Parathyroid adenoma (tissue), 2 donors: Measurements from ENCODE around the gene PIGS.

Source experiments
- H2AFZ ChIP-seq: fragments of 300-600 bp; sonication (generic); one replicate; pipeline ENCODE4 v1.7.0; 2017; ENCODE audit warnings: antibody characterized with exemption, mild to moderate bottlenecking
- H3K27ac ChIP-seq: fragments of 300-600 bp; sonication (generic); one replicate; pipeline ENCODE4 v1.7.0; 2017
- H3K27me3 ChIP-seq: fragments of 300-600 bp; sonication (generic); one replicate; pipeline ENCODE4 v1.7.0; 2017; ENCODE audit warnings: low read length; ENCODE audit not compliant: control insufficient read depth, insufficient read depth
- H3K36me3 ChIP-seq: fragments of 300-600 bp; sonication (generic); one replicate; pipeline ENCODE4 v1.7.0; 2017; ENCODE audit warnings: low read length; ENCODE audit not compliant: control insufficient read depth, insufficient read depth
- H3K4me1 ChIP-seq: fragments of 300-600 bp; sonication (generic); one replicate; pipeline ENCODE4 v1.7.0; 2017; ENCODE audit warnings: control low read depth
- H3K4me2 ChIP-seq: fragments of 300-600 bp; sonication (generic); one replicate; pipeline ENCODE4 v1.7.0; 2017; ENCODE audit warnings: low read length
- H3K4me3 ChIP-seq: fragments of 300-600 bp; sonication (generic); one replicate; pipeline ENCODE4 v1.7.0; 2017; ENCODE audit warnings: low read depth, low read length
- H3K79me2 ChIP-seq: fragments of 300-600 bp; sonication (generic); one replicate; pipeline ENCODE4 v1.7.0; 2017; ENCODE audit warnings: control low read depth
- H3K9ac ChIP-seq: fragments of 300-600 bp; sonication (generic); one replicate; pipeline ENCODE4 v1.7.0; 2017; ENCODE audit warnings: mild to moderate bottlenecking
- H3K9me3 ChIP-seq: fragments of 300-600 bp; sonication (generic); one replicate; pipeline ENCODE4 v1.7.0; 2017; ENCODE audit warnings: low read length; ENCODE audit not compliant: control insufficient read depth
- TF ChIP-seq, protein P1 (sequence below): fragments of 300-600 bp; sonication (generic); IDR thresholded peaks from one replicate; pipeline ENCODE4 v1.7.0; 2017; ENCODE audit warnings: antibody characterized with exemption, mild to moderate bottlenecking
- donor health status: primary hyperparathyroidism.

Gene PIGS

GRCh38 chr17:28573521-28573920 is 2.2 kb upstream of the PIGS start:
- Histone ChIP-seq H3K27me3 (no peaks in the 10 kb centered on the region), H3K4me2 (no peak overlapping the region), H2AFZ (no peak overlapping the region), H3K4me3 (no peak overlapping the region), H3K4me1 (peaks cover 5% of the 10 kb centered on the region), H3K9ac (no peak overlapping the region), H3K36me3 (no peaks in the 10 kb centered on the region), H3K9me3 (no peaks in the 10 kb centered on the region), H3K27ac (no peak overlapping the region), H3K79me2 (peaks cover 7% of the 10 kb centered on the region)
- TF ChIP-seq, protein P1, sequence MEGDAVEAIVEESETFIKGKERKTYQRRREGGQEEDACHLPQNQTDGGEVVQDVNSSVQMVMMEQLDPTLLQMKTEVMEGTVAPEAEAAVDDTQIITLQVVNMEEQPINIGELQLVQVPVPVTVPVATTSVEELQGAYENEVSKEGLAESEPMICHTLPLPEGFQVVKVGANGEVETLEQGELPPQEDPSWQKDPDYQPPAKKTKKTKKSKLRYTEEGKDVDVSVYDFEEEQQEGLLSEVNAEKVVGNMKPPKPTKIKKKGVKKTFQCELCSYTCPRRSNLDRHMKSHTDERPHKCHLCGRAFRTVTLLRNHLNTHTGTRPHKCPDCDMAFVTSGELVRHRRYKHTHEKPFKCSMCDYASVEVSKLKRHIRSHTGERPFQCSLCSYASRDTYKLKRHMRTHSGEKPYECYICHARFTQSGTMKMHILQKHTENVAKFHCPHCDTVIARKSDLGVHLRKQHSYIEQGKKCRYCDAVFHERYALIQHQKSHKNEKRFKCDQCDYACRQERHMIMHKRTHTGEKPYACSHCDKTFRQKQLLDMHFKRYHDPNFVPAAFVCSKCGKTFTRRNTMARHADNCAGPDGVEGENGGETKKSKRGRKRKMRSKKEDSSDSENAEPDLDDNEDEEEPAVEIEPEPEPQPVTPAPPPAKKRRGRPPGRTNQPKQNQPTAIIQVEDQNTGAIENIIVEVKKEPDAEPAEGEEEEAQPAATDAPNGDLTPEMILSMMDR: no peak

DNA sequence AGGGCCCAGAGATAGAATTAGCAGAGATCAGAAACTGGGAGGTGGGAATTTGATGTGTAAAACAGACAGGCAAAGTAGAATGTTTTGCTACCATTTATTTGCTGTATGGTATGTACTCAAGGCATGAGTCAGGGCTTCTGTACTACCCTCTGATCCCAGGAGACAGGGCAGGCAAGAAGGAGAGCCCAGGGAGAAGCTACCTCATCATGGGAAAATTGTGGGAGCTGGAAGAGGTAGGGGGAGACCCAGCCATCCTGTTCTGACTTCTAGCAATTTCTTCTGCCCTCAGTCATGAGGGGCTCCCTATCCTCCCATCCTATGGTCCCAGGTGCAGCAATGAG is 1.7 kb upstream of the PIGS start:
- Histone ChIP-seq H3K36me3 (no peaks in the 10 kb centered on the region), H3K79me2 (peaks cover 10% of the 10 kb centered on the region), H2AFZ (no peak overlapping the region), H3K9me3 (no peaks in the 10 kb centered on the region), H3K27me3 (no peaks in the 10 kb centered on the region), H3K4me3 (no peak overlapping the region), H3K27ac (no peak overlapping the region), H3K4me2 (no peak overlapping the region), H3K9ac (no peak overlapping the region), H3K4me1 (peaks cover 5% of the 10 kb centered on the region)
- TF ChIP-seq, protein P1: no peak

DNA sequence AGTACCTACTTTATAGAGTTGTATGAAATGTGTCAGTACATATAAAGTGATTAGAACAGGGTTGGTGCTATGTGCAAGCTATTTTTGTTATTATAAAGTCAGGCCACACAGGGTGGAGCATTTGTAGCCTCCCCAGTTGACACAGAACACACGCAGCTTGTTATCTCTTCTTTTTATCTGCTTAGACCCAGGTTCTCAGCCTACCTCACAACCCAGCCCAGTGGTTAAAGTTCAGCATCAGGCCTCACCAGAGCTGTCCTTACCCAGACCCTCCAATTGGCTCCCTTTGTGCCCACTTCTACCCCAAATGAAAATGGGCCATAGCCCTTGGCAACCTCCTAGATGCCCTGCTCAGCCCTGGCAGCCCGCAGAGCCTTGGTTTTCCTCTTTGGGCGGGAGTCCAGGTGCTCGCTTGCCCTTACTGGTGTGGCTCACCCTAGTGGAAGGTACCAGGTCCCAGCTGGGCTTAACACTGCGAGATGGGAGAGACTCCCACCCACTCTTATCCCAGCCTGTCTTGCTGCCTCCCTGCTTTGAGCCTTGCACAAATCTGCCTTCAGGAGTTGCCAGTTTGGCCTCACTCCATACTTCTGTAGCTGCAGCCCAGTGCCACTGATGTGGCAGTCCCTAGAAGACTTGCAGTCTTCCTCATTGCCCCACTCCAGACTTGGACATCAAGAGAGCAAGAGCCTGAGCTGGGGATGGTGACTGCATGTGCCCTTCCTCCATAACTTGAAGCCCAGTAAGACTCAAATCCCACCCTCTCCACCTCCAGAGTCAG is 1.1 kb upstream of the PIGS start:
- Histone ChIP-seq H3K36me3 (no peaks in the 10 kb centered on the region), H3K4me3 (peak overlapping the region; percentile 97), H3K9ac (no peak overlapping the region), H3K79me2 (peaks cover 10% of the 10 kb centered on the region), H3K4me2 (peak overlapping the region; percentile 99), H2AFZ (peak overlapping the region; percentile 95), H3K27me3 (no peaks in the 10 kb centered on the region), H3K27ac (no peak overlapping the region), H3K9me3 (no peaks in the 10 kb centered on the region), H3K4me1 (peaks cover 5% of the 10 kb centered on the region)
- TF ChIP-seq, protein P1: no peak

DNA sequence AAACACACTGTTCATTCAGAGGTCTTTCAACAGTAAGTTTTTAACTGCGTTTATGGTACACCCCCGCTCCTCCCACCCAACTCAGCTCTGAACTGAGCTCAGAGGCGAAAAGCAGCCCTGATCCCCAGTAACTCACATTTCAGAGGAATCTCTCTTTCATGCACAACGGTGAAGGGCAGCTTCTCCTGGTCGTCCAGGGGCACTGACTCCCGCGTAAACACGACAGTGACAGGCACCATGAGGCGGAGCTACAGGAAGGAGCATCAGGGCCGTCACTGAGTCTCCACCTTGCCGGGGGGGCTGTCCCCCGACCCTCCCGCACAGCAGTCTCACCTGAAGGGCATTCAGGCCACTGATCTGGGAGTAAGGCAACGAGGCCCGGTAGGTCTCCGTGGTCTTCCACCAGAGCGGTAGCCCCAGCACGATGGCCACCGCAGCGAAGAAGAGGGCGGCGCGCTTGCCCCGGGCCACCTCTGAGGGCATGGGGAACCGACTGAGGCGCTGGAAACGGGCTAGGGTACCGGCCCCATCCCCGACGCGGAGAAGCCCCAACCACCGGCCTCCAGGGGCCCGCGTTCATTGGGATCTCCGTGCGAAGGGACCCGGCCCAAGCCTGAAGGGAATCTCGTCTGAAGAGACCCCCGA is 486 bp downstream of the PIGS start:
- H3K27me3 ChIP-seq: no peaks in the 10 kb centered on the region
- H3K79me2 ChIP-seq: peaks cover 13% of the 10 kb centered on the region
- TF ChIP-seq, protein P1: no peak
- H3K9ac ChIP-seq: peak overlapping the region; percentile 81
- peak overlapping the region; percentile 95 for H2AFZ ChIP-seq
- peak overlapping the region; percentile 99 for H3K4me2 ChIP-seq
- peak overlapping the region; percentile 97 for H3K4me3 ChIP-seq
- no peaks in the 10 kb centered on the region for H3K9me3 ChIP-seq
- peaks cover 5% of the 10 kb centered on the region for H3K4me1 ChIP-seq
- peak overlapping the region; percentile 77 for H3K27ac ChIP-seq
- H3K36me3 ChIP-seq: no peaks in the 10 kb centered on the region

- no peaks in the 10 kb centered on the region for H3K27me3 ChIP-seq
- no peak overlapping the region for H3K4me3 ChIP-seq
- H3K79me2 ChIP-seq: peaks cover 13% of the 10 kb centered on the region
- H3K9ac ChIP-seq: no peak overlapping the region
- H3K4me1 ChIP-seq: peaks cover 5% of the 10 kb centered on the region
- no peak overlapping the region for H3K4me2 ChIP-seq
- no peak overlapping the region for H3K27ac ChIP-seq
- no peaks in the 10 kb centered on the region for H3K36me3 ChIP-seq
- H2AFZ ChIP-seq: no peak overlapping the region
- no peaks in the 10 kb centered on the region for H3K9me3 ChIP-seq
- TF ChIP-seq, protein P1: no peak
Measured at GRCh38 chr17:28569446-28569845, 1.9 kb downstream of the PIGS start.
